OCI-LY7 (cell line): ENCODE data around the gene ITGA7.

Source experiments
- CTCF ChIP-seq: fragments of 200-600 bp; sonication (generic); conservative IDR thresholded peaks from 2 replicates; pipeline ENCODE4 v1.5.1; 2014; ENCODE audit warnings: mild to moderate bottlenecking, antibody characterized with exemption, low read length, moderate library complexity, mixed read lengths
- EZH2phosphoT487 ChIP-seq: fragments of 200-600 bp; sonication (generic); IDR thresholded peaks from 2 replicates; pipeline ENCODE4 v1.6.1; 2018; ENCODE audit warnings: low read depth, borderline replicate concordance, mild to moderate bottlenecking, mixed run types, antibody characterized with exemption, low read length, moderate library complexity, mixed read lengths

- TF ChIP-seq CTCF = 0 out of 2 replicates have a peak, but pooled peaks have one; percentile 16
- TF ChIP-seq EZH2phosphoT487 = no peak
Measured at GRCh38 chr12:55728939-55729818, 21.5 kb upstream of the ITGA7 start, which contains the start of gene CD63.
